DND-41 (cell line): Measurements from ENCODE around the gene DPF3.

Experiments used
- EZH2 ChIP-seq: IDR thresholded peaks from 3 replicates; pipeline ENCODE4 v1.6.1; 2012; ENCODE audit warnings: borderline replicate concordance, low read depth, mild to moderate bottlenecking, moderate library complexity, low read length, inconsistent platforms; ENCODE audit not compliant: severe bottlenecking
- TF ChIP-seq, protein P1 (sequence below): IDR thresholded peaks from 2 replicates; pipeline ENCODE4 v1.5.1; 2012; ENCODE audit warnings: borderline replicate concordance, low read length, moderate library complexity, mild to moderate bottlenecking; ENCODE audit not compliant: poor library complexity, severe bottlenecking; ENCODE audit errors: extremely low read depth

DNA sequence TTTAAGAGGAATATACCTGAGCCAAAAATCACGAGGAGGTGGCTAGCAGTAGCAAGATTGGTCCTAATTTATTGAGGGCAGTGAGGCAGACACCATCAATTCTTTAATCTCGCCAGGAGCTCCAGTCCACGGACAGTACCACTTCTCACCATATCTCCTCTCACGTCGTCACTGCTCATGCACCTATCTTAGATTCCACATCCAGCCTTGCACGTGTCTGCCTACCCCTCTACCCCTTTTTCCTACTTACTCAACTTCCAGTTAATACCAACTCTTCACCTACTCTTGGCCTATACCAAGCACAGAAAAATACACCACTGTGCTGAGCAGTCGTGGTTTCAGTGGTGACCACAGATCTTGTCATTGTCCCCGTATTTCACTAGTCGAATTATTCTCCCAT, 246.1 kb downstream of the DPF3 start:
- TF ChIP-seq, protein P1, sequence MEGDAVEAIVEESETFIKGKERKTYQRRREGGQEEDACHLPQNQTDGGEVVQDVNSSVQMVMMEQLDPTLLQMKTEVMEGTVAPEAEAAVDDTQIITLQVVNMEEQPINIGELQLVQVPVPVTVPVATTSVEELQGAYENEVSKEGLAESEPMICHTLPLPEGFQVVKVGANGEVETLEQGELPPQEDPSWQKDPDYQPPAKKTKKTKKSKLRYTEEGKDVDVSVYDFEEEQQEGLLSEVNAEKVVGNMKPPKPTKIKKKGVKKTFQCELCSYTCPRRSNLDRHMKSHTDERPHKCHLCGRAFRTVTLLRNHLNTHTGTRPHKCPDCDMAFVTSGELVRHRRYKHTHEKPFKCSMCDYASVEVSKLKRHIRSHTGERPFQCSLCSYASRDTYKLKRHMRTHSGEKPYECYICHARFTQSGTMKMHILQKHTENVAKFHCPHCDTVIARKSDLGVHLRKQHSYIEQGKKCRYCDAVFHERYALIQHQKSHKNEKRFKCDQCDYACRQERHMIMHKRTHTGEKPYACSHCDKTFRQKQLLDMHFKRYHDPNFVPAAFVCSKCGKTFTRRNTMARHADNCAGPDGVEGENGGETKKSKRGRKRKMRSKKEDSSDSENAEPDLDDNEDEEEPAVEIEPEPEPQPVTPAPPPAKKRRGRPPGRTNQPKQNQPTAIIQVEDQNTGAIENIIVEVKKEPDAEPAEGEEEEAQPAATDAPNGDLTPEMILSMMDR = no peak
- TF ChIP-seq EZH2 = no peak
